Measurements from ENCODE around the gene DSTN. TPM values are rescaled to one million over a fixed set of nuclear protein-coding genes. Genes with fewer than 3 reads are reported as not detected.

The DSTN gene
- total RNA-seq, 1 experiment from 2014 or later = 112 TPM

DNA sequence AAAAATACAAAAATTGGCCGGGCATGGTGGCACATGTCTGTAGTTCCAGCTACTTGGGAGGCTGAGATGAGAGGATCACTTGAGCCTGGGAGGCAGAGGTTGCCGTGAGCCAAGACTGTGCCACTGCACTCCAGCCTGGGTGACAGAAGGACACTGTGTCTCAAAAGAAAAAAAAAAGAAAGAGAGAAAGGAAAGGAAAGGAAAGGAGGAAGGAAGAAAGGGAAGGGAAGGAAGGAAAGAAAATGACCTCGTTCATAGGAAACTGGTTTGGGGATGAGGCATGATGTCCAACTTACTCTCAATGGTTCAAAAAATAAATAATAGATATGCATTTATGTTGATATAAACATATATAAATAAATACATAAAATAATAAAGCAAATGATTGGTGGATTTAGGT is 31.9 kb upstream of the DSTN start:
- no peak overlapping the region for H3K4me3 ChIP-seq (ENCODE audit: insufficient read depth, low read depth, low read length)
- no peaks in the 10 kb centered on the region for H3K36me3 ChIP-seq (replicated peaks; ENCODE audit: control insufficient read depth, insufficient read depth, low read length)
- no peak for DNase-seq
- H3K27me3 ChIP-seq (ENCODE audit: control insufficient read depth, insufficient read depth, low read length) = no peaks in the 10 kb centered on the region

DNA sequence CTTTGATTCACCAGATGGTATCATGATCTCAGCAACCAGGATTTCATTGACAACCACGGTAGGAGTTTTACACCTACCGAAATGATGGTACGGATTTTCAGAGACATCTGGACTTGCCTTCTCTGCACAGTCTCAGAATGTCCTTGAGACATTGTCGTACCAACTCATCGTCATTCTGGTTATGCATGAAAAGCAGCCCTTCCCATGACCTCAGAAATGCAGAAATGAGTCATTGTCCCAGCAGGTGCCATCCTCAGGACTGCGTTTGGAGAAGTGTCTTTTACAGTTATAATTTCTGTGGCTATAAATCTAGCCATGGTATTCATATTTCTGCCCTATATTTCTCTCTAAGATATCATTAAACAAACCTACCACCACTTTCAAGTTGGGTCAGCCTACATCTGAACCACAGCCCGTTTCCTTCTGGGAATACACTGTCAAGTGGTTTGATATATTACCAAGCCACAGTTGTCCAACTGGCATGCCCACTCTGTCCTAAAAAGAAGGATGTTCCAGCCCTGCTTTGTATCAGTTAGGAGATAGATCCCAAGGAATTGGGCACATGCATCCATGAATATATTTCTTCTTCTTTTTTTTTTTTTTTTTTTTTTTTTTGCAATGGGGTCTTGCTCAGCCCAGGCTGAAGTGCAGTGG is 31.2 kb upstream of the DSTN start:
- Histone ChIP-seq H3K36me3 (replicated peaks; ENCODE audit: control insufficient read depth, insufficient read depth, low read length) (no peaks in the 10 kb centered on the region), H3K4me3 (ENCODE audit: insufficient read depth, low read depth, low read length) (no peak overlapping the region), H3K27me3 (ENCODE audit: control insufficient read depth, insufficient read depth, low read length) (no peaks in the 10 kb centered on the region)
- no peak for DNase-seq

DNA sequence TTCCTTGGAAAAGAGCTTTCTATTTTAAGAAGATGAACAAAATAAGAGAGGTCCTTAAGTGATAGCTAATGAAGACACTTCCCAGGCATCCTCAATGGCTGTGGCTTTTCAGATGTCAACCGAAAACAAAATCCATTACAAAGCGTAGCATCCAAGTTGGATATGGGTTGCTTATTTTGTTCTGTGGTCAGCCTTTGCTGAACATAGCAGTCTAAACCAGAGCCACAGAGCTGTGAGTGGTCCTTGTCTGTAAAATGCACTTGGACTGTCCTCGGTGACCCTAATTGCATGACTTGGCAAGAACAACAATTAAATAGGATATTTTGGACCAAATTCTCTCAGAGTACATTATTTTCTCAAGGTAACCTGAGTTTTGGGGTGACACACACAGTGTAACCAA is 28.3 kb upstream of the DSTN start:
- H3K27me3 ChIP-seq (ENCODE audit: control insufficient read depth, insufficient read depth, low read length) = no peaks in the 10 kb centered on the region
- no peak overlapping the region for H3K4me3 ChIP-seq (ENCODE audit: insufficient read depth, low read depth, low read length)
- DNase-seq = no peak
- no peaks in the 10 kb centered on the region for H3K36me3 ChIP-seq (replicated peaks; ENCODE audit: control insufficient read depth, insufficient read depth, low read length)

GRCh38 chr20:17541996-17542395 is 27.9 kb upstream of the DSTN start:
- H3K27me3 ChIP-seq (ENCODE audit: control insufficient read depth, insufficient read depth, low read length) = no peaks in the 10 kb centered on the region
- DNase-seq = no peak
- H3K4me3 ChIP-seq (ENCODE audit: insufficient read depth, low read depth, low read length) = no peak overlapping the region
- no peaks in the 10 kb centered on the region for H3K36me3 ChIP-seq (replicated peaks; ENCODE audit: control insufficient read depth, insufficient read depth, low read length)

DNA sequence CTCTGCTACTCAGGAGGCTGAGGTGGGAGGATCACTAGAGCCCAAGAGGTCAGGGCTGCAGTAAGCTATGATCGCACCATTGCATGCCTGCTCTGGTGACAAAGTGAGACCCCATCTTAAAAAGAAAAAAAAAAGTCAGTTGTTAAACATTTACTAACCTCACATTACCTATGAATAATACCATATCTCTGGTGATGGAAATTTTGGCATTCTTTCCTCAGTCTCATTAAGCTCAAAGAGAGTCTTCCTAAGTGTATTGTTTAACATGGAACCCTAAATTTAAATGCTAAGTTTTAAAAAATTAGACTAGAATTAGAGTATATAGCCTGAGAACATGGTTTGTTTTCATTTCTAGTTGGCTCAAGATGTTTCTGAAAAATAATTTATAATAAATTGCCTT is 27.4 kb upstream of the DSTN start:
- DNase-seq = no peak
- H3K4me3 ChIP-seq (ENCODE audit: insufficient read depth, low read depth, low read length) = no peak overlapping the region

DNA sequence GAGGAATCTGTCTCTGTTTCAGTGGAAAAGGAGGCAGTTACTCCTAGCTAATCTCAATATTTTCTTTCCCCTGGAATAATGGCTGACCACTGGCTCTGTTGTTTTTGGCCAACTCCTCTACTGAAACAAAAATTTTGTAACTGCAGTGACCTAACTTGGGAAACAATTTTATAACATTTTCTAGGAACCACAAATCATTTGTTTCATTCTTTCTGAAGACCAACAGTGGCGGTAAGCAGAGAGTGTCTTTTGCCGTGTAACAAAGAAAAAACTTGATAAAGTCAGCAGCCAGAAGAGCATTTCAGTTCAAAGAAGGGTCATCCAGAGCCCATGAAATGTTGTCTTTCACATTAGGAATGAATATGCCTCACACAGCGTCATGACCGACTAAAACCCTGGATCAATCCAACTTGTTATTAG is 26.9 kb upstream of the DSTN start:
- H3K27me3 ChIP-seq (ENCODE audit: control insufficient read depth, insufficient read depth, low read length) = no peaks in the 10 kb centered on the region
- DNase-seq = no peak
- H3K4me3 ChIP-seq (ENCODE audit: insufficient read depth, low read depth, low read length) = no peak overlapping the region
- no peaks in the 10 kb centered on the region for H3K36me3 ChIP-seq (replicated peaks; ENCODE audit: control insufficient read depth, insufficient read depth, low read length)

More for the DNA sequence above, 27.4 kb upstream of the DSTN start:
- no peaks in the 10 kb centered on the region for H3K27me3 ChIP-seq (ENCODE audit: control insufficient read depth, insufficient read depth, low read length)
- no peaks in the 10 kb centered on the region for H3K36me3 ChIP-seq (replicated peaks; ENCODE audit: control insufficient read depth, insufficient read depth, low read length)

- no peaks in the 10 kb centered on the region for H3K36me3 ChIP-seq (replicated peaks; ENCODE audit: control insufficient read depth, insufficient read depth, low read length)
- no peaks in the 10 kb centered on the region for H3K27me3 ChIP-seq (ENCODE audit: control insufficient read depth, insufficient read depth, low read length)
- H3K4me3 ChIP-seq (ENCODE audit: insufficient read depth, low read depth, low read length) = no peak overlapping the region
- no peak for DNase-seq
Measured at GRCh38 chr20:17543531-17544131, 26.2 kb upstream of the DSTN start.

DNA sequence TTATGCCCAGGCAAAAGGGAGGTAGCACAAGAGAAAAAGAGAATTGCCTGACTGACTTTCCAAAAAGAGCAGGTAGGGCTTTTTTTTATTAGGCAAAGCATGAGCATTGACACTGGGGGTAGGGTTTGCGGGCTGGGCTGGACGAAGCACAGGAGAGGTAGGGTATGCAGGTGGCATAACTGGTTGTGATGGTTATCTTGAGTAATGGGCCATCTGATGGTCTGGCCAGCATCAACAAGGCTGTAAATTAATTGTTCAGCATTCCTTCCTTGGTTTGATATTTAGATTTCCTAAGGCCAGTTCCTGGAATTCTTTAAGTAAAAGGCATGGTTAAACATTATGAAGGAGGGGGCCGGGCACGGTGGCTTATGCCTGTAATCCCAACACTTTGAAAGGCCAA is 24.7 kb upstream of the DSTN start:
- no peak for DNase-seq
- no peak overlapping the region for H3K4me3 ChIP-seq (ENCODE audit: insufficient read depth, low read depth, low read length)
- H3K27me3 ChIP-seq (ENCODE audit: control insufficient read depth, insufficient read depth, low read length) = no peaks in the 10 kb centered on the region
- H3K36me3 ChIP-seq (replicated peaks; ENCODE audit: control insufficient read depth, insufficient read depth, low read length) = no peaks in the 10 kb centered on the region

- no peaks in the 10 kb centered on the region for H3K27me3 ChIP-seq (ENCODE audit: control insufficient read depth, insufficient read depth, low read length)
- DNase-seq = no peak
- H3K4me3 ChIP-seq (ENCODE audit: insufficient read depth, low read depth, low read length) = no peak overlapping the region
- H3K36me3 ChIP-seq (replicated peaks; ENCODE audit: control insufficient read depth, insufficient read depth, low read length) = no peaks in the 10 kb centered on the region
Measured at GRCh38 chr20:17549131-17549530, 20.7 kb upstream of the DSTN start.

GRCh38 chr20:17555106-17555505 is 14.8 kb upstream of the DSTN start:
- DNase-seq = no peak
- Histone ChIP-seq H3K27me3 (ENCODE audit: control insufficient read depth, insufficient read depth, low read length) (no peaks in the 10 kb centered on the region), H3K4me3 (ENCODE audit: insufficient read depth, low read depth, low read length) (no peak overlapping the region), H3K36me3 (replicated peaks; ENCODE audit: control insufficient read depth, insufficient read depth, low read length) (no peaks in the 10 kb centered on the region)

GRCh38 chr20:17556837-17557674 is 12.8 kb upstream of the DSTN start:
- H3K36me3 ChIP-seq (replicated peaks; ENCODE audit: control insufficient read depth, insufficient read depth, low read length) = no peaks in the 10 kb centered on the region
- DNase-seq = peak; percentile 34
- no peaks in the 10 kb centered on the region for H3K27me3 ChIP-seq (ENCODE audit: control insufficient read depth, insufficient read depth, low read length)
- H3K4me3 ChIP-seq (ENCODE audit: insufficient read depth, low read depth, low read length) = no peak overlapping the region

DNA sequence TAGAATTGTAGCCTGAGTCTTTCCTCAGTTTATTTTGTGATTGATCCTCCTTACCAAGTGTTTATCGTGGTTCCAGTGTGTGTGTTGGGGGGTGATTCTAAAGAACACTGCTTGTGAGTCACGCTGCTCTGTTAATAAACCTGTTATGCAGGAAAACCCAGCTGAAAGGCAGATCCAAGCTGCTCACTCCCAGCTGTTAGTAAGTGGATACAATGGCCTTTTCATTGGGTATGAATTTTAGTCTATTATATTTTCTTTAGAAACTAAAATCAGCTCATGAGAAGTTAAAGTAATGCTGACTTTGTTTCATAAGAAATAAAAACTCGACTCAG is 12.2 kb upstream of the DSTN start:
- Histone ChIP-seq H3K4me3 (ENCODE audit: insufficient read depth, low read depth, low read length) (no peak overlapping the region), H3K27me3 (ENCODE audit: control insufficient read depth, insufficient read depth, low read length) (no peaks in the 10 kb centered on the region), H3K36me3 (replicated peaks; ENCODE audit: control insufficient read depth, insufficient read depth, low read length) (no peaks in the 10 kb centered on the region)
- DNase-seq = no peak

DNA sequence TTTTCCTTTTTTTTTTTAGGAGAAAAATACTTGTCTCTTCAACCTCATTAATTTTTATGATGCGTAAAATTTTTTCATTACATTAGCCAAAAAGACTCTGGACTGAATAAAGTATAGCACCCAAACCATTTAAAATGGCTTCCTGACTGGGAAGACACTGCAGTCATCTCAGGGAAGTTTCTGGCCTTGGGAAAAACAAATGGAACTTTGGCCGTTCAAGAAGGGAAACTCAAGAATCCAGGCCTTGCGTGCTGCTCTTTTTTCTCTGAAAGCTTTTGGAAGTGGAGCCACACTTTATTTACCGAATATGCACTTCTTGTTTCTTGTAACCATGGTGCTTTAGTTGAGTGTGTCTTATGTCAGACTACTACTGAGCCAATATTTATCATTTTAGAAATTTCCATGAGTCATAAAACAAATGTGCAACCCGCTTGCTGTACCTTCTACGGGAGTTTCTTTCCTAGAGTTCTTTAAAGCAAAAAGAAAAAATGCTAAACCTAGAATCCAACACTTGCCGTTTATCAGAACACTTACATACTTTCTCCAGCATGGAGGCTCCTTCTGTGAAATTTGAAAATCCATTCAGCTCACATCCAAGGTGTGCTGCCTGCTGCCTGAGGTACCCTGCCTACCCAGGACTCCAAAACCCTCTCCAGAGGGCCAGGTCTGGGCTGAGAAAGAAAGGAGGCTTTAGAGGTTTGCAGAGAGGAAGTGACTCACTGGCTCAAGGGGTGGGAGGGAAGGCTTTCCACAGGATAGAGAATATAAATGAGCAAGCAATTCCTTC is 11.5 kb upstream of the DSTN start:
- no peaks in the 10 kb centered on the region for H3K36me3 ChIP-seq (replicated peaks; ENCODE audit: control insufficient read depth, insufficient read depth, low read length)
- no peaks in the 10 kb centered on the region for H3K27me3 ChIP-seq (ENCODE audit: control insufficient read depth, insufficient read depth, low read length)
- DNase-seq = peak; percentile 53
- no peak overlapping the region for H3K4me3 ChIP-seq (ENCODE audit: insufficient read depth, low read depth, low read length)

DNA sequence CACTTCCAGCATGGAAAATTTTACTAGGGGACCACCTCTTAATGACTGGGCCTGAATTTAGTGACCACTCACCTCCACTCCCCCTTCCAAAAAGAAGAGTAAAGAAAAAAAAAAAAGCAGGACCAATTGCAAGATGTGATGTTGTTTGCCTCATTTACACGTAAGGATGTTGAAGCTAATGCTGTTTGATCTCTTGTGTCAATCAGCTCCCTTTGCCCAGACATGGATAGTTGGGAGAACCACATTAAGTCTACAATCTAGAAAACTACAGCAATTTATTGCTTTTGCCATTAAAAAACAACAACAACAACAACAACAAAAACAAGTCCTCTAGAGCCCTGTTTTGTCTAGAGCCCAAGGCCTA is 11.0 kb upstream of the DSTN start:
- H3K36me3 ChIP-seq (replicated peaks; ENCODE audit: control insufficient read depth, insufficient read depth, low read length) = no peaks in the 10 kb centered on the region
- H3K4me3 ChIP-seq (ENCODE audit: insufficient read depth, low read depth, low read length) = no peak overlapping the region
- no peaks in the 10 kb centered on the region for H3K27me3 ChIP-seq (ENCODE audit: control insufficient read depth, insufficient read depth, low read length)
- DNase-seq = no peak

- Histone ChIP-seq H3K36me3 (replicated peaks; ENCODE audit: control insufficient read depth, insufficient read depth, low read length) (no peaks in the 10 kb centered on the region), H3K27me3 (ENCODE audit: control insufficient read depth, insufficient read depth, low read length) (no peaks in the 10 kb centered on the region), H3K4me3 (ENCODE audit: insufficient read depth, low read depth, low read length) (no peak overlapping the region)
- DNase-seq = no peak
Measured at GRCh38 chr20:17559338-17559737, 10.5 kb upstream of the DSTN start.
